ENCODE results near the gene PGM3. TPM values are rescaled to one million over a fixed set of nuclear protein-coding genes. Genes with fewer than 3 reads are reported as not detected.

PGM3 gene
- total and polyA plus RNA-seq, 2 donors (not counting 3 experiments of a cell fraction or from before 2014, with no cell fraction given), result 19.8 to 70.7 TPM

DNA sequence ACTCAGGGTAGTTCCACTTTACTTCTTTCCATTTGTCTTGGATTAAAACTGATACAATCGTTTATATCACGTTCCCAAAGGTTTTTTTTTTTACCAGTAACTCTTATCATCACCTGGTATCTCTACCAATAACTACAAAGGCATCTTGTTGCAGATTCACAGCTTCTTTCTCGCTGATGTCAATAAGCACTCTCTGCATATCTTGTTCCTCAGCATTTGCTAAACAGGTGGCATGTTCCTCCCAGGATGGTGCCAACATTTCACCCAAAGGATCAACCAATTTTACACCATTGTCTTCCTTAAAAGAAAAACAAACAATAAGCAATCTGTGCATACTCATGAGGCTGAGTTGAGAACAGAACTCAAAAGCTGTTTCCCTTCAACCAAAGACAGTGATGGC, 4.6 kb downstream of the PGM3 start:
- no peak overlapping the region for H3K4me3 ChIP-seq (replicated peaks in 1 of 3; ENCODE audit: insufficient read depth in 1 of 3, low read depth in 1 of 3, low read length in 3 of 3)
- no peak overlapping the region for H2AFZ ChIP-seq (ENCODE audit: low read depth, low read length)
- dilution Hi-C loops (cut with MboI; ENCODE audit: extremely low pct_ligation_motif_present, low sequenced_read_pairs) (no loop called here), intact Hi-C loops (cut with micrococcal nuclease) (no loop called here)
- H3K79me2 ChIP-seq (ENCODE audit: control insufficient read depth, insufficient read depth, low read length), result peaks cover 42% of the 10 kb centered on the region
- POLR2A ChIA-PET, result no interaction called here
- DNase-seq (ENCODE audit: low read depth, low spot score) (no peak), FAIRE-seq (no peak)
- H3K27ac ChIP-seq (ENCODE audit: insufficient read depth, low read depth, low read length), result no peak overlapping the region
- H3K36me3 ChIP-seq (ENCODE audit: control insufficient read depth in 2 of 2, extremely low read depth in 1 of 2, insufficient read depth in 2 of 2, low read length in 2 of 2), result peaks cover 0 to 27% of the 10 kb centered on the region in 2 experiments
- no peaks in the 10 kb centered on the region for H3K9me3 ChIP-seq (replicated peaks; ENCODE audit: control insufficient read depth, insufficient read depth, low read length)
- no peak overlapping the region for H3K9ac ChIP-seq (replicated peaks; ENCODE audit: extremely low read depth, insufficient read depth, low read length)
- H3K4me2 ChIP-seq (ENCODE audit: insufficient read depth, low read length), result no peak overlapping the region
- peaks cover 10% of the 10 kb centered on the region for H3K4me1 ChIP-seq (ENCODE audit: control insufficient read depth, extremely low read depth, insufficient read depth, low read length)
- H3K27me3 ChIP-seq (ENCODE audit: control insufficient read depth in 2 of 2, insufficient read depth in 2 of 2, low read length in 2 of 2), result no peaks in the 10 kb centered on the region
- no peaks in the 10 kb centered on the region for H3K9me1 ChIP-seq (replicated peaks; ENCODE audit: control insufficient read depth, extremely low read depth, insufficient read depth, low read length)
- H4K20me1 ChIP-seq (replicated peaks; ENCODE audit: control insufficient read depth, extremely low read depth, insufficient read depth, low read length), result peaks cover 2% of the 10 kb centered on the region
- no peak for TF ChIP-seq POLR2A (IDR thresholded peaks at IDR 0.05; ENCODE audit: low read depth, low read length)
- no peak for TF ChIP-seq POLR2AphosphoS5 (IDR thresholded peaks at IDR 0.05; ENCODE audit: insufficient read depth, low read depth, low read length)
- no peak for TF ChIP-seq MYC (IDR thresholded peaks at IDR 0.05; ENCODE audit: low read depth, low read length)
- TF ChIP-seq, protein P1, sequence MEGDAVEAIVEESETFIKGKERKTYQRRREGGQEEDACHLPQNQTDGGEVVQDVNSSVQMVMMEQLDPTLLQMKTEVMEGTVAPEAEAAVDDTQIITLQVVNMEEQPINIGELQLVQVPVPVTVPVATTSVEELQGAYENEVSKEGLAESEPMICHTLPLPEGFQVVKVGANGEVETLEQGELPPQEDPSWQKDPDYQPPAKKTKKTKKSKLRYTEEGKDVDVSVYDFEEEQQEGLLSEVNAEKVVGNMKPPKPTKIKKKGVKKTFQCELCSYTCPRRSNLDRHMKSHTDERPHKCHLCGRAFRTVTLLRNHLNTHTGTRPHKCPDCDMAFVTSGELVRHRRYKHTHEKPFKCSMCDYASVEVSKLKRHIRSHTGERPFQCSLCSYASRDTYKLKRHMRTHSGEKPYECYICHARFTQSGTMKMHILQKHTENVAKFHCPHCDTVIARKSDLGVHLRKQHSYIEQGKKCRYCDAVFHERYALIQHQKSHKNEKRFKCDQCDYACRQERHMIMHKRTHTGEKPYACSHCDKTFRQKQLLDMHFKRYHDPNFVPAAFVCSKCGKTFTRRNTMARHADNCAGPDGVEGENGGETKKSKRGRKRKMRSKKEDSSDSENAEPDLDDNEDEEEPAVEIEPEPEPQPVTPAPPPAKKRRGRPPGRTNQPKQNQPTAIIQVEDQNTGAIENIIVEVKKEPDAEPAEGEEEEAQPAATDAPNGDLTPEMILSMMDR (IDR thresholded peaks at IDR 0.05; ENCODE audit: extremely low read depth in 1 of 2, insufficient read depth in 1 of 2, low read depth in 1 of 2, low read length in 2 of 2), result no peak
- no peak for TF ChIP-seq JUN (IDR thresholded peaks at IDR 0.05; ENCODE audit: borderline replicate concordance, insufficient read depth, insufficient read length, low read depth)
- TF ChIP-seq EZH2 (IDR thresholded peaks at IDR 0.05; ENCODE audit: borderline replicate concordance, low read depth, low read length, severe bottlenecking), result no peak
- no peak for TF ChIP-seq FOS (IDR thresholded peaks at IDR 0.05; ENCODE audit: borderline replicate concordance, insufficient read depth, low read length)
- TF ChIP-seq, protein P2, sequence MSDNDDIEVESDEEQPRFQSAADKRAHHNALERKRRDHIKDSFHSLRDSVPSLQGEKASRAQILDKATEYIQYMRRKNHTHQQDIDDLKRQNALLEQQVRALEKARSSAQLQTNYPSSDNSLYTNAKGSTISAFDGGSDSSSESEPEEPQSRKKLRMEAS (IDR thresholded peaks at IDR 0.05; ENCODE audit: insufficient read depth, insufficient read length), result no peak
- no peak for TF ChIP-seq GATA2 (IDR thresholded peaks at IDR 0.05; ENCODE audit: insufficient read depth, insufficient read length, low read depth, low read length)
- no TSS peak for BruUV-seq (replicated peaks)
- CTCF ChIA-PET, result interaction anchor here (0.8 to 5.1 kb wide), 8 partner anchors 9 to 348 kb away, joined by 3 to 30 read pairs (median 4); partner anchors contain the start of genes DOP1A and UBE3D

Measured in endothelial cell of umbilical vein (primary cell).